Astrocyte (in vitro differentiated cells and primary cell): Measurements from ENCODE around the gene VOPP1. TPM values are rescaled to one million over a fixed set of nuclear protein-coding genes. Genes with fewer than 3 reads are reported as not detected.

Source experiments
- DNase-seq: peaks from one replicate; pipeline ENCODE4 v3.0.0-alpha.2; 2010; ENCODE audit warnings: low read depth
- FAIRE-seq: peaks from 2 replicates; lab custom pipeline; 2011; peaks lifted over from hg19 to GRCh38; lab: Jason Lieb, UNC
- H2AFZ ChIP-seq: 2 replicates; pipeline ENCODE4 v1.6.0; 2012; ENCODE audit warnings: low read depth, low read length, inconsistent platforms
- H3K27ac ChIP-seq: 2 replicates; pipeline ENCODE4 v1.5.1; 2011; ENCODE audit warnings: low read depth, low read length, inconsistent platforms
- H3K27me3 ChIP-seq: 2 replicates; pipeline ENCODE4 v1.6.0; 2011; ENCODE audit warnings: low read length, inconsistent platforms; ENCODE audit not compliant: insufficient read depth
- H3K36me3 ChIP-seq: 2 replicates; pipeline ENCODE4 v1.5.1; 2011; ENCODE audit warnings: low read length, inconsistent platforms; ENCODE audit not compliant: insufficient read depth
- H3K4me1 ChIP-seq: 2 replicates; pipeline ENCODE4 v1.5.1; 2011; ENCODE audit warnings: low read length, inconsistent platforms; ENCODE audit not compliant: insufficient read depth
- H3K4me2 ChIP-seq: 2 replicates; pipeline ENCODE4 v1.6.0; 2012; ENCODE audit warnings: low read length, inconsistent platforms
- H3K4me3 ChIP-seq: 2 replicates; pipeline ENCODE4 v1.5.1; 2011; ENCODE audit warnings: low read depth, mild to moderate bottlenecking, low read length, inconsistent platforms; ENCODE audit not compliant: insufficient read depth
- H3K79me2 ChIP-seq: 2 replicates; pipeline ENCODE4 v1.6.0; 2012; ENCODE audit warnings: mild to moderate bottlenecking, low read length, inconsistent platforms; ENCODE audit not compliant: insufficient read depth
- H3K9ac ChIP-seq: 2 replicates; pipeline ENCODE4 v1.6.0; 2012; ENCODE audit warnings: mild to moderate bottlenecking, low read length, inconsistent platforms
- H3K9me3 ChIP-seq: 2 replicates; pipeline ENCODE4 v1.5.1; 2012; ENCODE audit warnings: low read depth, mild to moderate bottlenecking, low read length, inconsistent platforms; ENCODE audit not compliant: insufficient read depth
- H4K20me1 ChIP-seq: 2 replicates; pipeline ENCODE4 v1.6.0; 2012; ENCODE audit warnings: low read length, inconsistent platforms; ENCODE audit not compliant: insufficient read depth
- H3K27ac Mint-ChIP-seq: one replicate; pipeline ENCODE4 v1.8.0; 2021; ENCODE audit warnings: mild to moderate bottlenecking, mixed read lengths; ENCODE audit not compliant: unreplicated experiment
- H3K27me3 Mint-ChIP-seq: one replicate; pipeline ENCODE4 v1.8.0; 2021; ENCODE audit warnings: low read depth, mixed read lengths; ENCODE audit not compliant: unreplicated experiment
- H3K36me3 Mint-ChIP-seq: one replicate; pipeline ENCODE4 v1.8.0; 2021; ENCODE audit warnings: low read depth, mixed read lengths; ENCODE audit not compliant: unreplicated experiment
- H3K4me1 Mint-ChIP-seq: one replicate; pipeline ENCODE4 v1.8.0; 2021; ENCODE audit warnings: low read depth, mixed read lengths; ENCODE audit not compliant: unreplicated experiment
- H3K4me3 Mint-ChIP-seq: one replicate; pipeline ENCODE4 v1.8.0; 2021; ENCODE audit warnings: mild to moderate bottlenecking, moderate library complexity, mixed read lengths; ENCODE audit not compliant: unreplicated experiment
- H3K9me3 Mint-ChIP-seq: one replicate; pipeline ENCODE4 v1.8.0; 2021; ENCODE audit warnings: mild to moderate bottlenecking, mixed read lengths; ENCODE audit not compliant: unreplicated experiment
- CTCF ChIP-seq: IDR thresholded peaks from 2 replicates; pipeline ENCODE4 v1.5.1; 2011; ENCODE audit warnings: low read depth, mild to moderate bottlenecking, inconsistent platforms, low read length, moderate library complexity; ENCODE audit not compliant: insufficient read depth
- EZH2 ChIP-seq: IDR thresholded peaks from 2 replicates; pipeline ENCODE4 v1.6.1; 2012; ENCODE audit warnings: mild to moderate bottlenecking, low read length, inconsistent platforms; ENCODE audit not compliant: insufficient read depth
- total RNA-seq: library from RNA; stranded (reverse); gene quantifications from 2 replicates; pipeline ENCODE4 v1.2.1, GENCODE V29; 2021

Gene VOPP1
- total RNA-seq, 1 donor from 2014 or later = 133 TPM

GRCh38 chr7:55490099-55490498 is 82.2 kb downstream of the VOPP1 start:
- Histone ChIP-seq H3K4me2 (no peak overlapping the region), H3K27ac (no peak overlapping the region), H3K4me3 (no peak overlapping the region), H3K79me2 (no peaks in the 10 kb centered on the region), H3K4me1 (no peaks in the 10 kb centered on the region), H3K9ac (no peak overlapping the region), H3K9me3 (no peaks in the 10 kb centered on the region), H4K20me1 (peaks cover 80% of the 10 kb centered on the region), H3K36me3 (peaks cover 11% of the 10 kb centered on the region), H2AFZ (no peak overlapping the region), H3K27me3 (no peaks in the 10 kb centered on the region)
- H3K9me3 Mint-ChIP-seq = no peaks in the 10 kb centered on the region
- H3K27me3 Mint-ChIP-seq = no peaks in the 10 kb centered on the region
- DNase-seq (no peak), FAIRE-seq (no peak)
- H3K36me3 Mint-ChIP-seq = peaks cover 24% of the 10 kb centered on the region
- peaks cover 27% of the 10 kb centered on the region for H3K4me1 Mint-ChIP-seq
- TF ChIP-seq CTCF (no peak), EZH2 (no peak)
- H3K27ac Mint-ChIP-seq = no peak overlapping the region
- no peak overlapping the region for H3K4me3 Mint-ChIP-seq

DNA sequence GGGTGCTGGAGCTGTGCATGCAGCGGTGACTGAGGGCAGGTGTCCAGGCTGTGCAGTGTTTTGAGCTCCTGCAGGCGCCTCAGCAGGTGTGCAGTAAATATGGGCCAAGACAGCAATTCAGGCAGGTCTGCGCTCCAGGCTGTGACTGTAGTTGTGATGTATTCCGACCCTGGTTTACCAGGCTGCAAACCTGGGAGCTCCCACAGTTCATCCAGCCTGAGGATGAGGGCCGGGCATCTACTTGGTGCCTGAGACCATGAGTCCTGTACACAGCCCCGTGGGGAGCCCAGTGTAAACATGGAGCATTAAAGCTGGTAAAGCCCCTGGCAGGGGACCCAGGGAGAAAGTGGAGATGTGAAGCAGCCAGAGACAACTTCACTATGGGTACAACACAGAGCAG is 82.8 kb downstream of the VOPP1 start:
- Histone ChIP-seq H3K27ac (no peak overlapping the region), H4K20me1 (peaks cover 84% of the 10 kb centered on the region), H3K9me3 (no peaks in the 10 kb centered on the region), H3K79me2 (no peaks in the 10 kb centered on the region), H3K4me1 (no peaks in the 10 kb centered on the region), H3K27me3 (no peaks in the 10 kb centered on the region), H2AFZ (no peak overlapping the region), H3K4me3 (no peak overlapping the region), H3K9ac (no peak overlapping the region), H3K4me2 (no peak overlapping the region), H3K36me3 (peaks cover 11% of the 10 kb centered on the region)
- FAIRE-seq (no peak), DNase-seq (no peak)
- Mint-ChIP-seq H3K27me3 (no peaks in the 10 kb centered on the region), H3K9me3 (no peaks in the 10 kb centered on the region), H3K36me3 (peaks cover 26% of the 10 kb centered on the region), H3K4me3 (no peak overlapping the region), H3K27ac (no peak overlapping the region), H3K4me1 (peaks cover 28% of the 10 kb centered on the region)
- TF ChIP-seq CTCF (no peak), EZH2 (no peak)

GRCh38 chr7:55488804-55489340 is 83.4 kb downstream of the VOPP1 start:
- H3K27ac Mint-ChIP-seq = no peak overlapping the region
- no peaks in the 10 kb centered on the region for H3K79me2 ChIP-seq
- TF ChIP-seq CTCF (no peak), EZH2 (no peak)
- H4K20me1 ChIP-seq = peaks cover 87% of the 10 kb centered on the region
- no peak overlapping the region for H3K9ac ChIP-seq
- H3K9me3 ChIP-seq = no peaks in the 10 kb centered on the region
- H3K36me3 Mint-ChIP-seq = peaks cover 26% of the 10 kb centered on the region
- H2AFZ ChIP-seq = no peak overlapping the region
- H3K4me1 Mint-ChIP-seq = peaks cover 34% of the 10 kb centered on the region
- H3K27me3 ChIP-seq = no peaks in the 10 kb centered on the region
- H3K4me3 ChIP-seq = no peak overlapping the region
- peaks cover 11% of the 10 kb centered on the region for H3K36me3 ChIP-seq
- H3K27ac ChIP-seq = no peak overlapping the region
- H3K27me3 Mint-ChIP-seq = no peaks in the 10 kb centered on the region
- no peak for FAIRE-seq
- DNase-seq = no peak
- no peak overlapping the region for H3K4me3 Mint-ChIP-seq
- no peak overlapping the region for H3K4me2 ChIP-seq
- H3K4me1 ChIP-seq = no peaks in the 10 kb centered on the region
- no peaks in the 10 kb centered on the region for H3K9me3 Mint-ChIP-seq
